BE2C (cell line): ENCODE results near the gene CHRNA9.

Experiments used
- DNase-seq: peaks from one replicate; pipeline ENCODE4 v3.0.0-alpha.2; 2020
- H3K27me3 ChIP-seq: fragments of 250-450 bp; sonication (Bioruptor Pico); 2 replicates; pipeline ENCODE4 v1.5.1; 2020; ENCODE audit warnings: mild to moderate bottlenecking
- H3K36me3 ChIP-seq: fragments of 250-450 bp; sonication (Bioruptor Pico); 2 replicates; pipeline ENCODE4 v1.5.1; 2020; ENCODE audit warnings: mild to moderate bottlenecking
- H3K4me1 ChIP-seq: fragments of 250-450 bp; sonication (Bioruptor Pico); 2 replicates; pipeline ENCODE4 v1.5.1; 2020
- H3K4me3 ChIP-seq: 2 replicates; pipeline ENCODE4 v1.5.1; 2011; ENCODE audit warnings: low read depth, low read length
- H3K9me3 ChIP-seq: fragments of 250-450 bp; sonication (Bioruptor Pico); 2 replicates; pipeline ENCODE4 v1.5.1; 2020
- TF ChIP-seq, protein P1 (sequence below): IDR thresholded peaks from 2 replicates; pipeline ENCODE4 v1.5.1; 2012; ENCODE audit warnings: mild to moderate bottlenecking, low read depth, low read length

Gene CHRNA9

DNA sequence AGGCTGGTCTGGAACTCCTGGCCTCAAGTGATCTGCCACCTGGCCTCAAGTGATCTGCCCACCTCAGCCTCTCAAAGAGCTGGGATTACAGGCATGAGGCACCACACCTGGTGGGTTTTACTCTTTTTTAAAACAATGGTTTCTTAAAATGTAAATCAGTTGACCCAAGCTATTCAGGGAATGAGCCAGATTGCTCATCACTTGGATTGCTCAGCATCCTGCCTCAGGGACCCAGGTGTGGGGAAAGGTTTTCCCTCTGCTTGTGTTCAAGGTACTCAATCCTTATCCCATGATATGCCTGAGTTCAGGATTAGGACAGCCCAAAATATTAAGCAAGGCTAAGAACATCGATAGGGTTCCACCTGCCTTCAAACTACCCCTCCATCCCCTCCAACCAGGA, 67.4 kb downstream of the CHRNA9 start:
- TF ChIP-seq, protein P1, sequence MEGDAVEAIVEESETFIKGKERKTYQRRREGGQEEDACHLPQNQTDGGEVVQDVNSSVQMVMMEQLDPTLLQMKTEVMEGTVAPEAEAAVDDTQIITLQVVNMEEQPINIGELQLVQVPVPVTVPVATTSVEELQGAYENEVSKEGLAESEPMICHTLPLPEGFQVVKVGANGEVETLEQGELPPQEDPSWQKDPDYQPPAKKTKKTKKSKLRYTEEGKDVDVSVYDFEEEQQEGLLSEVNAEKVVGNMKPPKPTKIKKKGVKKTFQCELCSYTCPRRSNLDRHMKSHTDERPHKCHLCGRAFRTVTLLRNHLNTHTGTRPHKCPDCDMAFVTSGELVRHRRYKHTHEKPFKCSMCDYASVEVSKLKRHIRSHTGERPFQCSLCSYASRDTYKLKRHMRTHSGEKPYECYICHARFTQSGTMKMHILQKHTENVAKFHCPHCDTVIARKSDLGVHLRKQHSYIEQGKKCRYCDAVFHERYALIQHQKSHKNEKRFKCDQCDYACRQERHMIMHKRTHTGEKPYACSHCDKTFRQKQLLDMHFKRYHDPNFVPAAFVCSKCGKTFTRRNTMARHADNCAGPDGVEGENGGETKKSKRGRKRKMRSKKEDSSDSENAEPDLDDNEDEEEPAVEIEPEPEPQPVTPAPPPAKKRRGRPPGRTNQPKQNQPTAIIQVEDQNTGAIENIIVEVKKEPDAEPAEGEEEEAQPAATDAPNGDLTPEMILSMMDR: no peak
- H3K4me3 ChIP-seq: no peak overlapping the region
- no peaks in the 10 kb centered on the region for H3K36me3 ChIP-seq
- H3K4me1 ChIP-seq: no peaks in the 10 kb centered on the region
- no peaks in the 10 kb centered on the region for H3K27me3 ChIP-seq
- DNase-seq: no peak
- H3K9me3 ChIP-seq: no peaks in the 10 kb centered on the region

DNA sequence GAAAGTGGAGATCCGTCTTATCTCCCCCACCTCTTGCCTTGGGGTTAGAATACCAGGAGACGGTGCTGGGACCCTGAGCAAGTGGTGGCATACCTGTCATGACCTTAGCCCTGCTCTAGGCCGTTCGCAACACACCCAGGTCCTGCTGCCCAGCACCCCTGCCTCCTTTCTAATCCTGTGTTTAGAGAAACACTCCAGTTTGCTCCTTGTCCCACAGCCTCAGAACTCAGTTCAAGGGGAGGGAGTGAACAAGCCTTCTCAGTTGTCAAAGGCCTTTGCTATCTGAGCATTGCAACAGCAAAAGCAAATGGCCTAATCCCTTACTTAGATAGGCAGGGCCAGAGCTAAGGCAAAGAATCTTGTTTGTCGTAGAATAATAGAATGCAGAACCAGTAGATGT, 67.9 kb downstream of the CHRNA9 start:
- Histone ChIP-seq H3K36me3 (no peaks in the 10 kb centered on the region), H3K4me3 (no peak overlapping the region), H3K27me3 (no peaks in the 10 kb centered on the region), H3K9me3 (no peaks in the 10 kb centered on the region), H3K4me1 (no peaks in the 10 kb centered on the region)
- DNase-seq: no peak
- TF ChIP-seq, protein P1: no peak
